HEK293T (cell line): ENCODE results near the gene CDH5.

Experiments used
- CTCF ChIA-PET: fragments of 350-600 bp; formaldehyde crosslinking; extraction: SDS; loops from one replicate; lab custom pipeline; 2021; ENCODE audit warnings: antibody characterized with exemption, inconsistent platforms; lab: Yijun Ruan, JAX
- POLR2A ChIA-PET: fragments of 350-600 bp; formaldehyde crosslinking; extraction: SDS; loops from one replicate; lab custom pipeline; 2020; ENCODE audit warnings: antibody characterized with exemption, inconsistent platforms; lab: Yijun Ruan, JAX
- DNase-seq: peaks from one replicate; pipeline ENCODE4 v3.0.0; 2012; ENCODE audit warnings: mixed read lengths; ENCODE audit errors: extremely low spot score
- ARNT ChIP-seq: fragments of 450-650 bp; IDR thresholded peaks from 2 replicates; pipeline ENCODE4 v1.6.1; 2017; ENCODE audit warnings: mild to moderate bottlenecking
- BHLHE40 ChIP-seq: fragments of 450-650 bp; IDR thresholded peaks from 2 replicates; pipeline ENCODE4 v1.6.1; 2016; ENCODE audit warnings: mild to moderate bottlenecking, moderate library complexity, borderline replicate concordance
- CTBP1 ChIP-seq: fragments of 450-650 bp; IDR thresholded peaks from 2 replicates; pipeline ENCODE4 v1.6.1; 2016; ENCODE audit warnings: borderline replicate concordance
- ELF4 ChIP-seq: fragments of 450-650 bp; IDR thresholded peaks from 2 replicates; pipeline ENCODE4 v1.6.1; 2017; ENCODE audit warnings: antibody characterized with exemption
- FOXA1 ChIP-seq: fragments of 450-650 bp; IDR thresholded peaks from 2 replicates; pipeline ENCODE4 v1.6.1; 2016; ENCODE audit warnings: mild to moderate bottlenecking
- FOXK2 ChIP-seq: fragments of 450-650 bp; IDR thresholded peaks from 2 replicates; pipeline ENCODE4 v1.6.1; 2016; ENCODE audit warnings: mild to moderate bottlenecking
- FOXM1 ChIP-seq: fragments of 450-650 bp; IDR thresholded peaks from 2 replicates; pipeline ENCODE4 v1.6.1; 2017; ENCODE audit warnings: mild to moderate bottlenecking, borderline replicate concordance
- HDGF ChIP-seq: fragments of 450-650 bp; IDR thresholded peaks from 2 replicates; pipeline ENCODE4 v1.6.1; 2017; ENCODE audit warnings: antibody characterized with exemption, borderline replicate concordance
- L3MBTL2 ChIP-seq: fragments of 450-650 bp; conservative IDR thresholded peaks from 2 replicates; pipeline ENCODE4 v1.6.1; 2016; ENCODE audit warnings: mild to moderate bottlenecking
- LEF1 ChIP-seq: fragments of 450-650 bp; IDR thresholded peaks from 2 replicates; pipeline ENCODE4 v1.6.1; 2017; ENCODE audit warnings: mild to moderate bottlenecking, borderline replicate concordance
- NFRKB ChIP-seq: fragments of 450-650 bp; IDR thresholded peaks from 2 replicates; pipeline ENCODE4 v1.6.1; 2016; ENCODE audit warnings: mild to moderate bottlenecking, moderate library complexity
- SP1 ChIP-seq: fragments of 450-650 bp; IDR thresholded peaks from 2 replicates; pipeline ENCODE4 v1.6.1; 2017
- SUZ12 ChIP-seq: fragments of 450-650 bp; IDR thresholded peaks from 2 replicates; pipeline ENCODE4 v1.6.1; 2016; ENCODE audit warnings: mild to moderate bottlenecking
- TARDBP ChIP-seq: fragments of 450-650 bp; IDR thresholded peaks from 2 replicates; pipeline ENCODE4 v1.6.1; 2016
- ZNF384 ChIP-seq: fragments of 450-650 bp; IDR thresholded peaks from 2 replicates; pipeline ENCODE4 v1.6.1; 2016
- TF ChIP-seq, protein P1 (sequence below): fragments of 450-650 bp; IDR thresholded peaks from 2 replicates; pipeline ENCODE4 v1.6.1; 2016

Gene CDH5

DNA sequence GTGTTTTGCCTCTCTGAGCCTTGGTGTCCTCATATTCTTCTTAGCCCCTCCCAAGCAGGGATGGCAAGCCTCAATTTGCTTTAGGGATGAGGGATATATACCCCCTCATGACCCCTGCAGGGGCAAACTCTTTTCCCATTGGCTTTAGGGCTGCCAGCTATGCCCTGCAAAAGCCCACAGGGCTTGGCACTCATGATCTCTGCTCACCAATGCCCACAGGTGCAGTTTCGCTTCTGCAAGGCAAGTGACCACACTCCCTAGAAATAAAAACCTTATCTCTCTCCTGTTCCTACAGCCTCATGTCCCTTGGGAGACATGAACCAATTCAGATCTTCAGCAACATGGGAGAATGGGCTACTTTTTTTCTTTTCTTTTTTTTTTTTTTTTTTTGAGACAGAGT, 69.4 kb downstream of the CDH5 start:
- TF ChIP-seq FOXM1, result no peak
- no peak for TF ChIP-seq ELF4
- ChIA-PET POLR2A (no interaction called here), CTCF (interaction anchor here (0.6 kb wide), 1 partner anchor 43 kb away, joined by 3 read pairs; no protein-coding TSS in a partner anchor)
- no peak for DNase-seq

DNA sequence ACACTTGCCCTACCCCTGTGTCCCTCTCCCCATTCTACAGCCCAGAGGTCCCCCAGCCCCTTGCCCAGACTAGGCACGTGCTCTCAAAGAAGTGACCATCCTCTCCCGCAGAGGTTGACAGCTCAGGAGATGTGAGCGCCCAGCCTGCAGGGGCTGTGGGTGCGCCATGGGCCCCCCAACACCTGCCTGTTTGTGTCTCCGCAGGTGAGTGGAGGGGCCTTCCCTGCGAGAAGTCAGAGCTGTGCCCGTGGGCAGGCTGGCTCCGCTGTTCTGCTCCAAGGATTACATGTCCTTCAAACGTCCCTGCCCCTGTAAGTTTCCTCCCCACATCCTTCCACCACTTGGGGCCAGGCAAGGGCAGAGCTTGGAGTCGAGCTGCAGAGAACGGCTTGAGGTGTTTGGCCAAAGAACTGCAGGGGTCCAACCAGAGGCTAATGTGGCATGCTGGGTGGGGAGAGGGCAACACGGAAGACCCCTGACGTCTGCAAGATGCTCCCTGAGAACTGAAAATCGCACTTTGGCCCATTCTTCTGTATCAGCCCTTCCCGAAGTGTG, 71.0 kb downstream of the CDH5 start:
- no peak for TF ChIP-seq FOXA1
- no peak for TF ChIP-seq FOXK2
- TF ChIP-seq ARNT, result no peak
- no peak for TF ChIP-seq TARDBP
- TF ChIP-seq LEF1, result no peak
- no peak for TF ChIP-seq L3MBTL2
- ChIA-PET CTCF (no interaction called here), POLR2A (no interaction called here)
- DNase-seq, result no peak

DNA sequence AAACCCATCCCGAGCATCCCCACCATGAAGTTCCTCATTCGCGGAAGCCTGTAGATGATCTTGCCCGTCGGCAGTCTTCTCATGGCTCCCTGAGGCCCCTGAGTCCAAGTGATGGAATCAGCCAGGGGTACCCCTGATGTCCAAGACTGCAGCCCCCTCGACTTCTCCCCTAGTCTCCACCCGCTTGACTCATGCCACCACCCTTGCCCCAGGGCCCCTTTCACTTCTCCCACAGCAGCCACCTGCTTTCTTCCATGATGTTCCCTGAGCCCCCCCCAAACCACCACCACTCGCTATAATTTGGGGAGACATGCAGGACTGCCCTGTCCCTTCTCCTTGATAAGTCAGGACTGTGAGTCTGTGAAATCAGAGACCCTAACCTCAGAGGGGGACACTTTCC, 72.0 kb downstream of the CDH5 start:
- no peak for DNase-seq
- CTCF ChIA-PET, result no interaction called here
- TF ChIP-seq ELF4 (no peak), FOXA1 (no peak), FOXK2 (no peak), ZNF384 (no peak), ARNT (no peak), BHLHE40 (no peak), SUZ12 (no peak), NFRKB (no peak), L3MBTL2 (no peak), SP1 (no peak), HDGF (no peak), LEF1 (no peak), TARDBP (no peak), CTBP1 (no peak), FOXM1 (no peak)
- TF ChIP-seq, protein P1, sequence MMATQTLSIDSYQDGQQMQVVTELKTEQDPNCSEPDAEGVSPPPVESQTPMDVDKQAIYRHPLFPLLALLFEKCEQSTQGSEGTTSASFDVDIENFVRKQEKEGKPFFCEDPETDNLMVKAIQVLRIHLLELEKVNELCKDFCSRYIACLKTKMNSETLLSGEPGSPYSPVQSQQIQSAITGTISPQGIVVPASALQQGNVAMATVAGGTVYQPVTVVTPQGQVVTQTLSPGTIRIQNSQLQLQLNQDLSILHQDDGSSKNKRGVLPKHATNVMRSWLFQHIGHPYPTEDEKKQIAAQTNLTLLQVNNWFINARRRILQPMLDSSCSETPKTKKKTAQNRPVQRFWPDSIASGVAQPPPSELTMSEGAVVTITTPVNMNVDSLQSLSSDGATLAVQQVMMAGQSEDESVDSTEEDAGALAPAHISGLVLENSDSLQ, result no peak
- POLR2A ChIA-PET, result no interaction called here

DNA sequence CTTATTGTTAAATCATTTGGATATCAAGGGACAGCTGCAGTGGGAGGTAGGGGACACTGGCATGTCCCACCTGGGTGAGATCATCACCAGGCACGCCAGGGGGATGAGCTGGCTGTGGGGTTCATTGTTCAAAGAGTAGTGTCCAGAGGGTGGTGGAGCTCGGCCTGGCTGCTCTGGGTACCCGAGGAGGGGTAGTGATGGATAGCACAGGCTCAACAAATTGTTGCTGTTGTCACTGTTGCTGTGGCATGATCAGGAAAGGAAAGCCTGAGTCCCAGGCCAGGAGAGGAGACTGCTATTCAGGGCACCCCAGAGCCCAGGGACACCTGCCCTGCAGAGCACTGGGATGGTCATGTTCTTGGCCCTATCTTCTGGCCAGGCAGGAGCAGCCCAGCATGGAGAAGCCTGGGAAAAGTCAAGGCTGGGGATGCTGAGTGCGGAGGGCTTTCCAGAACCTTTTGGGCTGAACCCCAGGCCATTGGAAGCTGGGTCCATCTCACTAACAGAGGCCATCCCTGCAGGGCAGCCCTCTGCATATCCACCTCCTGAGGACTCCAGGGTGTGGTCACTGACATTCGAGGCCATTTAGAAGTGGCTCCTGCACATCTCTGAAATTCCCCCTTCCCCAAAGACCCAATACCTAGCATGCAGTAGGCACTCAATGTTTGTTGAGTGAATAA, 72.7 kb downstream of the CDH5 start:
- ChIA-PET POLR2A (no interaction called here), CTCF (interaction anchor here (0.6 kb wide), 1 partner anchor 68 kb away, joined by 3 read pairs; no protein-coding TSS in a partner anchor)
- TF ChIP-seq, protein P1, result no peak
- TF ChIP-seq CTBP1 (no peak), FOXA1 (no peak), ZNF384 (no peak), SP1 (no peak)
- DNase-seq, result no peak

DNA sequence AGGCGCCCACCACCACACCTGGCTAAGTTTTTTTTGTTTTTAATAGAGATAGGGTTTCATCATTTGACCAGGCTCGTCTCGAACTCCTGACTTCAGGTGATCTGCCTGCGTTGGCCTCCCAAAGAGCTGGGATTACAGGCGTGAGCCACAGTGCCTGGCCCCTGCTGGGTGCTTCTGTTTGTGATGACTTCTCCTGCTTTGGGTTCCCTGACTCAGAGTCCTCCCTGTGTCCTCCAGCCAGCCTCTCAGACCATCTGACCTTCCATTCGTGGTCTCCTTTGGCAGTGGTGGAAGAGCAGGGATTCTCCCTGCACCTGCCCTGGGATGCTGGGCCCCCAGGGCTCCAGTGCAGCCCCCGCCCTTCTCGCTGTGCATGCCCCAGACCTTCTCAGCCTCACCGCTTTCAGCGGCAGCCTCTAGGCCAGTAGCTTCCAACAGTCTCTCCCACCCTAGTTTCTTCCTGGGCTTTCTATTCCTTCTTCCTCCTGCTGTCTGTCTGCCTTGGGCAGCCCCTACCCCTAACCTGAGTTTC, 73.8 kb downstream of the CDH5 start:
- ChIA-PET CTCF (no interaction called here), POLR2A (no interaction called here)
- TF ChIP-seq FOXM1 (no peak), SP1 (no peak), FOXA1 (no peak), ELF4 (no peak), HDGF (no peak), FOXK2 (no peak), NFRKB (no peak), L3MBTL2 (no peak), BHLHE40 (no peak), LEF1 (no peak), SUZ12 (no peak), ARNT (no peak), CTBP1 (no peak)
- TF ChIP-seq, protein P1, result no peak
- DNase-seq, result no peak

DNA sequence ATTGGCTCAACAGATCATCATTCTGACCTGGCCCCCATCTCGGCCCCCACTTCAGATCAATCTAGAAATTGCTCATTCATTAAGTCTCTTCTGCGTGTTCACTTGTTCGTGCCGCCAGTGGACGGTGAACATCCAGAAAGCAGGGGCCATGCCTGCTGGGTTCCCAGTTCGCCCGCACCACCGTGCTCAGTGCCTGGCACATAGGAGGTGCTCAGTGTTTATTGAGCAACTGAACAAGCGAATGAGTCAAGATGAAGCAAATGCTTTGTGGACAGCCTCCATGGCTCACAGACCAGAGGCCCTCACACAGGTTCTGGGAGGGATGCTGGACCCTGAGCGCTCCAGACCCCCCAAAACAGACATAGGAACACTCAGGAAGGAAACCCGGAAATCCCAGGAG, 74.5 kb downstream of the CDH5 start:
- TF ChIP-seq FOXM1 (no peak), ZNF384 (no peak), L3MBTL2 (no peak), FOXA1 (no peak), CTBP1 (no peak), LEF1 (no peak), SUZ12 (no peak), ARNT (no peak), BHLHE40 (no peak), HDGF (no peak), NFRKB (no peak), TARDBP (no peak), ELF4 (no peak), SP1 (no peak), FOXK2 (no peak)
- TF ChIP-seq, protein P1, result no peak
- ChIA-PET CTCF (no interaction called here), POLR2A (no interaction called here)
- DNase-seq, result no peak
